GM12878 (cell line): Measurements from ENCODE around the gene PLD5. TPM values are rescaled to one million over a fixed set of nuclear protein-coding genes. Genes with fewer than 3 reads are reported as not detected.

Experiments
- ATAC-seq: fragments of 200-7000 bp; cut with Tn5 transposase; 3 replicates; pipeline ENCODE4 v1.9.1; 2020; ENCODE audit warnings: mild to moderate bottlenecking, moderate library complexity
- BruUV-seq: library from RNA; stranded (reverse); fragments of 400-500 nt; replicated peaks from 2 replicates; lab custom pipeline; 2021; lab: Mats Ljungman, UMichigan
- CTCF ChIA-PET: fragments of 300-600 bp; sonication (Branson Sonifier 250); formaldehyde crosslinking; extraction: SDS; loops from one replicate; lab custom pipeline; 2021; ENCODE audit warnings: inconsistent platforms; lab: Yijun Ruan, JAX
- POLR2A ChIA-PET: fragments of 350-600 bp; formaldehyde crosslinking; extraction: SDS; loops from one replicate; lab custom pipeline; 2021; ENCODE audit warnings: inconsistent platforms; lab: Charles Lee
- RAD21 ChIA-PET: fragments of 300-600 bp; sonication (Branson Sonifier 250); formaldehyde crosslinking; loops from one replicate; lab custom pipeline; 2023; ENCODE audit warnings: antibody characterized with exemption; ENCODE audit not compliant: unreplicated experiment; lab: Charles Lee
- SMC1A ChIA-PET: fragments of 300-600 bp; sonication (Branson Sonifier 250); formaldehyde crosslinking; loops from one replicate; lab custom pipeline; 2023; ENCODE audit not compliant: unreplicated experiment, uncharacterized antibody; lab: Charles Lee
- DNase-seq: peaks from one replicate; pipeline ENCODE4 v3.0.0-alpha.2; 2011; ENCODE audit warnings: low read depth, low spot score
- FAIRE-seq: peaks from 3 replicates; lab custom pipeline; 2011; peaks lifted over from hg19 to GRCh38; lab: Jason Lieb, UNC
- H2AFZ ChIP-seq: 2 replicates; pipeline ENCODE4 v1.6.0; 2011; ENCODE audit warnings: low read depth, low read length, control low read depth; ENCODE audit not compliant: control insufficient read depth
- H3K27ac ChIP-seq: 2 replicates; pipeline ENCODE4 v1.5.1; 2011; ENCODE audit warnings: control low read depth; ENCODE audit not compliant: control insufficient read depth, insufficient read depth
- H3K27me3 ChIP-seq, 2 experiments: replicated peaks in 1 of 2; 2 replicates each; pipeline versions ENCODE4 v1.6.0 to v1.6.1; 2011; ENCODE audit warnings: low read length in 1 of 2; ENCODE audit not compliant: control insufficient read depth in 2 of 2, insufficient read depth in 2 of 2
- H3K36me3 ChIP-seq, 2 experiments: 2 replicates each; pipeline ENCODE4 v1.5.1; 2011; ENCODE audit warnings: low read length in 1 of 2; ENCODE audit not compliant: control insufficient read depth in 2 of 2, insufficient read depth in 2 of 2
- H3K4me1 ChIP-seq: 2 replicates; pipeline ENCODE4 v1.6.1; 2011; ENCODE audit warnings: mild to moderate bottlenecking, low read length, moderate library complexity, mixed read lengths; ENCODE audit not compliant: control insufficient read depth, insufficient read depth
- H3K4me2 ChIP-seq: 2 replicates; pipeline ENCODE4 v1.6.0; 2011; ENCODE audit warnings: control low read depth; ENCODE audit not compliant: control insufficient read depth, insufficient read depth
- H3K4me3 ChIP-seq: fragments of 200-600 bp; sonication (generic); 2 replicates; pipeline ENCODE4 v1.5.1; 2016
- H3K79me2 ChIP-seq: 2 replicates; pipeline ENCODE4 v1.6.0; 2011; ENCODE audit warnings: low read length; ENCODE audit not compliant: control insufficient read depth, insufficient read depth
- H3K9ac ChIP-seq: 2 replicates; pipeline ENCODE4 v1.8.0; 2011; ENCODE audit warnings: low read length, control low read depth, mixed read lengths; ENCODE audit not compliant: control insufficient read depth, insufficient read depth
- H3K9me3 ChIP-seq: replicated peaks from 3 replicates; pipeline ENCODE4 v1.5.1; 2011; ENCODE audit warnings: mild to moderate bottlenecking, low read length; ENCODE audit not compliant: control insufficient read depth, insufficient read depth
- H4K20me1 ChIP-seq: 2 replicates; pipeline ENCODE4 v1.6.0; 2011; ENCODE audit not compliant: control insufficient read depth, insufficient read depth
- CBX3 ChIP-seq: fragments of 200-600 bp; sonication (generic); IDR thresholded peaks from 2 replicates; pipeline ENCODE4 v1.6.1; 2016; ENCODE audit warnings: low read depth, borderline replicate concordance
- EGR1 ChIP-seq, 2 experiments: IDR thresholded peaks; 1 replicate in 1 of 2; 2 replicates in 1 of 2; pipeline ENCODE4 v1.6.1; 2011 to 2012; ENCODE audit warnings: low read depth in 2 of 2, low read length in 2 of 2, borderline replicate concordance in 1 of 2, mild to moderate bottlenecking in 1 of 2, moderate library complexity in 1 of 2
- ESRRA ChIP-seq: IDR thresholded peaks from 2 replicates; pipeline ENCODE4 v1.6.1; 2012; ENCODE audit warnings: mild to moderate bottlenecking, low read length, improper control_type of control experiment
- GABPA ChIP-seq: IDR thresholded peaks from 2 replicates; pipeline ENCODE4 v1.6.1; 2014; ENCODE audit warnings: antibody characterized with exemption, low read depth, mild to moderate bottlenecking, inconsistent platforms
- MYB ChIP-seq: fragments of 150-350 bp; IDR thresholded peaks from 2 replicates; pipeline ENCODE4 v1.6.1; 2014; ENCODE audit warnings: mild to moderate bottlenecking, low read depth, low read length, borderline replicate concordance
- NBN ChIP-seq: fragments of 450-650 bp; IDR thresholded peaks from 2 replicates; pipeline ENCODE4 v1.6.1; 2016
- NR2C2 ChIP-seq: IDR thresholded peaks from 2 replicates; pipeline ENCODE4 v1.6.1; 2011; ENCODE audit warnings: borderline replicate concordance, low read depth; ENCODE audit not compliant: control insufficient read depth, insufficient read length
- PKNOX1 ChIP-seq: fragments of 450-650 bp; IDR thresholded peaks from 2 replicates; pipeline ENCODE4 v1.6.1; 2016; ENCODE audit warnings: mild to moderate bottlenecking
- POLR2A ChIP-seq: IDR thresholded peaks from 2 replicates; pipeline ENCODE4 v1.6.1; 2011; ENCODE audit warnings: low read depth, mild to moderate bottlenecking, low read length
- RBBP5 ChIP-seq: fragments of 200-600 bp; sonication (generic); conservative IDR thresholded peaks from 2 replicates; pipeline ENCODE4 v1.6.1; 2016
- RUNX3 ChIP-seq: IDR thresholded peaks from 2 replicates; pipeline ENCODE4 v1.6.1; 2012; ENCODE audit warnings: low read length, inconsistent platforms
- SMC3 ChIP-seq: IDR thresholded peaks from 2 replicates; pipeline ENCODE4 v1.6.1; 2011; ENCODE audit warnings: low read length, improper control_type of control experiment, borderline replicate concordance
- SP1 ChIP-seq: IDR thresholded peaks from one replicate; pipeline ENCODE4 v1.6.1; 2011; ENCODE audit warnings: low read depth, low read length
- ZNF384 ChIP-seq: IDR thresholded peaks from 2 replicates; pipeline ENCODE4 v1.6.1; 2012; ENCODE audit warnings: low read depth, mild to moderate bottlenecking, low read length, improper control_type of control experiment, borderline replicate concordance
- WGBS: methylation state at CpG from one replicate; pipeline ENCODE4 v1.1.6; 2016; ENCODE audit warnings: low lambda C conversion rate; ENCODE audit not compliant: insufficient replicate concordance, insufficient coverage; ENCODE audit errors: missing lambda C conversion rate; 5-methylcytosine and 5-hydroxymethylcytosine counted together
- in situ Hi-C: fragments of 300-500 bp; cut with MboI; formaldehyde crosslinking; loops from 9 replicates; pipeline ENCODE4 v1.14.3; 2018; ENCODE audit warnings: mixed read lengths
- intact Hi-C: fragments of 100-400 bp; cut with micrococcal nuclease; formaldehyde crosslinking; loops from one replicate; pipeline ENCODE4 v1.14.2; 2022; ENCODE audit not compliant: unreplicated experiment
- polyA plus RNA-seq, 11 experiments: library from polyadenylated mRNA; depleted of rRNA in 4 of 11; unstranded in 6 of 11; stranded (reverse) in 5 of 11; fragments of >200 nt; fragmentation: Nextera tagmentation in 4 of 11; fragmentation: Illumina TruSeq in 1 of 11; extraction: Ambion mirVana in 4 of 11; extraction: Trizol in 1 of 11; gene quantifications; 1 replicate in 1 of 11; 2 replicates in 10 of 11; pipeline versions ENCODE4 v1.2.1 to v1.2.3, GENCODE V29; 2011 to 2016; ENCODE audit warnings: inconsistent platforms in 2 of 11, missing spikeins in 2 of 11, low read depth in 1 of 11
- total RNA-seq, 4 experiments: library from RNA; depleted of rRNA in 3 of 4; stranded (reverse); fragments of >200 nt in 3 of 4; fragmentation: Illumina TruSeq in 1 of 4; extraction: Trizol in 1 of 4; gene quantifications; 2 replicates each; pipeline versions ENCODE4 v1.2.1 to v1.2.3, GENCODE V29; 2013 to 2021
- TF ChIP-seq, protein P1 (sequence below): fragments of 450-650 bp; formaldehyde crosslinking; IDR thresholded peaks from 2 replicates; pipeline ENCODE4 v1.4.0; 2022; ENCODE audit warnings: mild to moderate bottlenecking, moderate library complexity
- TF ChIP-seq, protein P2 (sequence below): fragments of 450-650 bp; conservative IDR thresholded peaks from 2 replicates; pipeline ENCODE4 v1.6.1; 2017; ENCODE audit warnings: mild to moderate bottlenecking, moderate library complexity
- TF ChIP-seq, protein P3 (sequence below): fragments of 450-650 bp; IDR thresholded peaks from 2 replicates; pipeline ENCODE4 v1.6.1; 2017; ENCODE audit warnings: low read depth, mild to moderate bottlenecking, moderate library complexity

PLD5 gene
- total and polyA plus RNA-seq, 10 of the 15 experiments (the other 5 are each of a cell fraction or from before 2014, with no cell fraction given), result not detected

- Histone ChIP-seq H3K9me3 (no peaks in the 10 kb centered on the region), H3K4me2 (no peak overlapping the region), H3K9ac (no peak overlapping the region), H3K27ac (no peak overlapping the region), H3K4me3 (no peak overlapping the region), H3K79me2 (no peaks in the 10 kb centered on the region), H3K27me3 (peaks cover 0 to 1% of the 10 kb centered on the region in 2 experiments; a peak in 2 of 4 replicates), H3K36me3 (no peaks in the 10 kb centered on the region), H4K20me1 (no peaks in the 10 kb centered on the region), H3K4me1 (no peaks in the 10 kb centered on the region), H2AFZ (no peak overlapping the region)
- ChIA-PET SMC1A (no interaction called here), RAD21 (no interaction called here), POLR2A (no interaction called here), CTCF (interaction anchor here (0.7 kb wide), 1 partner anchor 22 kb away, joined by 3 read pairs; no protein-coding TSS in a partner anchor)
- DNase-seq (no peak), FAIRE-seq (no peak), ATAC-seq (no peak)
- intact Hi-C loops (no loop called here), in situ Hi-C loops (no loop called here)
- WGBS, result 61% methylated on average over 11 of the region's 11 CpGs
- no TSS peak for BruUV-seq
- TF ChIP-seq PKNOX1 (no peak), NR2C2 (no peak), SP1 (no peak), NBN (no peak), GABPA (no peak), ESRRA (no peak), RUNX3 (no peak), MYB (no peak), CBX3 (no peak), POLR2A (no peak), RBBP5 (no peak), EGR1 (IDR thresholded peaks at IDR 0.05; ENCODE audit: borderline replicate concordance in 1 of 2, low read depth in 2 of 2, low read length in 2 of 2) (no peak), ZNF384 (no peak), SMC3 (no peak)
- TF ChIP-seq, protein P1, sequence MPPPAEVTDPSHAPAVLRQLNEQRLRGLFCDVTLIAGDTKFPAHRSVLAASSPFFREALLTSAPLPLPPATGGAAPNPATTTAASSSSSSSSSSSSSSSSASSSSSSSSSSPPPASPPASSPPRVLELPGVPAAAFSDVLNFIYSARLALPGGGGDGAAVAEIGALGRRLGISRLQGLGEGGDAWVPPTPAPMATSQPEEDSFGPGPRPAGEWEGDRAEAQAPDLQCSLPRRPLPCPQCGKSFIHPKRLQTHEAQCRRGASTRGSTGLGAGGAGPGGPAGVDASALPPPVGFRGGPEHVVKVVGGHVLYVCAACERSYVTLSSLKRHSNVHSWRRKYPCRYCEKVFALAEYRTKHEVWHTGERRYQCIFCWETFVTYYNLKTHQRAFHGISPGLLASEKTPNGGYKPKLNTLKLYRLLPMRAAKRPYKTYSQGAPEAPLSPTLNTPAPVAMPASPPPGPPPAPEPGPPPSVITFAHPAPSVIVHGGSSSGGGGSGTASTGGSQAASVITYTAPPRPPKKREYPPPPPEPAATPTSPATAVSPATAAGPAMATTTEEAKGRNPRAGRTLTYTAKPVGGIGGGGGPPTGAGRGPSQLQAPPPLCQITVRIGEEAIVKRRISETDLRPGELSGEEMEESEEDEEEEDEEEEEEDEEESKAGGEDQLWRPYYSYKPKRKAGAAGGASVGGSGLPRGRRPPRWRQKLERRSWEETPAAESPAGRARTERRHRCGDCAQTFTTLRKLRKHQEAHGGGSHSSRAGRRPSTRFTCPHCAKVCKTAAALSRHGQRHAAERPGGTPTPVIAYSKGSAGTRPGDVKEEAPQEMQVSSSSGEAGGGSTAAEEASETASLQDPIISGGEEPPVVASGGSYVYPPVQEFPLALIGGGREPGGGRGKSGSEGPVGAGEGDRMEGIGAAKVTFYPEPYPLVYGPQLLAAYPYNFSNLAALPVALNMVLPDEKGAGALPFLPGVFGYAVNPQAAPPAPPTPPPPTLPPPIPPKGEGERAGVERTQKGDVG (CRISPR knock-in tag), result no peak
- TF ChIP-seq, protein P2, sequence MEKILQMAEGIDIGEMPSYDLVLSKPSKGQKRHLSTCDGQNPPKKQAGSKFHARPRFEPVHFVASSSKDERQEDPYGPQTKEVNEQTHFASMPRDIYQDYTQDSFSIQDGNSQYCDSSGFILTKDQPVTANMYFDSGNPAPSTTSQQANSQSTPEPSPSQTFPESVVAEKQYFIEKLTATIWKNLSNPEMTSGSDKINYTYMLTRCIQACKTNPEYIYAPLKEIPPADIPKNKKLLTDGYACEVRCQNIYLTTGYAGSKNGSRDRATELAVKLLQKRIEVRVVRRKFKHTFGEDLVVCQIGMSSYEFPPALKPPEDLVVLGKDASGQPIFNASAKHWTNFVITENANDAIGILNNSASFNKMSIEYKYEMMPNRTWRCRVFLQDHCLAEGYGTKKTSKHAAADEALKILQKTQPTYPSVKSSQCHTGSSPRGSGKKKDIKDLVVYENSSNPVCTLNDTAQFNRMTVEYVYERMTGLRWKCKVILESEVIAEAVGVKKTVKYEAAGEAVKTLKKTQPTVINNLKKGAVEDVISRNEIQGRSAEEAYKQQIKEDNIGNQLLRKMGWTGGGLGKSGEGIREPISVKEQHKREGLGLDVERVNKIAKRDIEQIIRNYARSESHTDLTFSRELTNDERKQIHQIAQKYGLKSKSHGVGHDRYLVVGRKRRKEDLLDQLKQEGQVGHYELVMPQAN, result no peak
- TF ChIP-seq, protein P3, sequence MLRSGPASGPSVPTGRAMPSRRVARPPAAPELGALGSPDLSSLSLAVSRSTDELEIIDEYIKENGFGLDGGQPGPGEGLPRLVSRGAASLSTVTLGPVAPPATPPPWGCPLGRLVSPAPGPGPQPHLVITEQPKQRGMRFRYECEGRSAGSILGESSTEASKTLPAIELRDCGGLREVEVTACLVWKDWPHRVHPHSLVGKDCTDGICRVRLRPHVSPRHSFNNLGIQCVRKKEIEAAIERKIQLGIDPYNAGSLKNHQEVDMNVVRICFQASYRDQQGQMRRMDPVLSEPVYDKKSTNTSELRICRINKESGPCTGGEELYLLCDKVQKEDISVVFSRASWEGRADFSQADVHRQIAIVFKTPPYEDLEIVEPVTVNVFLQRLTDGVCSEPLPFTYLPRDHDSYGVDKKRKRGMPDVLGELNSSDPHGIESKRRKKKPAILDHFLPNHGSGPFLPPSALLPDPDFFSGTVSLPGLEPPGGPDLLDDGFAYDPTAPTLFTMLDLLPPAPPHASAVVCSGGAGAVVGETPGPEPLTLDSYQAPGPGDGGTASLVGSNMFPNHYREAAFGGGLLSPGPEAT, result no peak
Observed at GRCh38 chr1:242211254-242212022, 313.1 kb downstream of the PLD5 start.
